Mesenchymal stem cell (in vitro differentiated cells and primary cell): ENCODE results near the gene FOXN3.

ENCODE experiments used
- DNase-seq: peaks from one replicate; pipeline ENCODE4 v3.0.0-alpha.2; 2013
- H2AFZ ChIP-seq: one replicate; pipeline ENCODE4 v1.6.1; 2013; ENCODE audit warnings: low read depth, mild to moderate bottlenecking, control low read depth, inconsistent platforms, low read length, moderate library complexity
- H2AK5ac ChIP-seq: 2 replicates; pipeline ENCODE4 v1.6.1; 2013; ENCODE audit warnings: low read length, moderate library complexity, mild to moderate bottlenecking, inconsistent platforms; ENCODE audit not compliant: severe bottlenecking
- H2BK120ac ChIP-seq: one replicate; pipeline ENCODE4 v1.6.1; 2013; ENCODE audit warnings: low read depth, mild to moderate bottlenecking, inconsistent platforms, low read length, moderate library complexity
- H2BK12ac ChIP-seq, 2 experiments: one replicate each; pipeline ENCODE4 v1.6.1; 2013; ENCODE audit warnings: inconsistent platforms in 2 of 2, low read length in 2 of 2, mild to moderate bottlenecking in 2 of 2, moderate library complexity in 2 of 2, control low read depth in 1 of 2
- H2BK15ac ChIP-seq: one replicate; pipeline ENCODE4 v1.6.1; 2013; ENCODE audit warnings: mild to moderate bottlenecking, low read depth, inconsistent platforms; ENCODE audit not compliant: poor library complexity, severe bottlenecking
- H2BK5ac ChIP-seq: 2 replicates; pipeline ENCODE4 v1.6.1; 2013; ENCODE audit warnings: low read depth, mild to moderate bottlenecking, low read length, control low read depth, inconsistent platforms; ENCODE audit not compliant: poor library complexity, severe bottlenecking
- H3K14ac ChIP-seq, 2 experiments: one replicate each; pipeline ENCODE4 v1.6.1; 2013; ENCODE audit warnings: inconsistent platforms in 2 of 2, low read length in 2 of 2, control low read depth in 1 of 2, mild to moderate bottlenecking in 1 of 2, moderate library complexity in 1 of 2
- H3K18ac ChIP-seq, 2 experiments: one replicate each; pipeline ENCODE4 v1.6.1; 2013; ENCODE audit warnings: inconsistent platforms in 2 of 2, low read length in 2 of 2, control low read depth in 1 of 2, low read depth in 1 of 2, mild to moderate bottlenecking in 1 of 2
- H3K23ac ChIP-seq, 2 experiments: one replicate each; pipeline ENCODE4 v1.6.1; 2013; ENCODE audit warnings: inconsistent platforms in 2 of 2, low read length in 2 of 2, mild to moderate bottlenecking in 2 of 2, moderate library complexity in 2 of 2, control low read depth in 1 of 2
- H3K27ac ChIP-seq: 2 replicates; pipeline ENCODE4 v1.5.1; 2013; ENCODE audit warnings: mild to moderate bottlenecking, moderate library complexity, low read length, control low read depth, inconsistent platforms; ENCODE audit not compliant: poor library complexity, severe bottlenecking
- H3K27me3 ChIP-seq, 2 experiments: 2 replicates each; pipeline versions ENCODE4 v1.6.1 to v1.7.0; 2013; ENCODE audit warnings: low read length in 2 of 2, mild to moderate bottlenecking in 2 of 2, moderate library complexity in 2 of 2, control low read depth in 1 of 2, inconsistent platforms in 1 of 2; ENCODE audit not compliant: control insufficient read depth in 1 of 2, insufficient read depth in 1 of 2
- H3K36me3 ChIP-seq, 2 experiments: 2 replicates each; pipeline versions ENCODE4 v1.6.1 to v1.7.0; 2013; ENCODE audit warnings: low read length in 2 of 2, control low read depth in 1 of 2, inconsistent platforms in 1 of 2, low read depth in 1 of 2, mild to moderate bottlenecking in 1 of 2; ENCODE audit not compliant: insufficient read depth in 2 of 2, control insufficient read depth in 1 of 2
- H3K4ac ChIP-seq, 2 experiments: one replicate each; pipeline ENCODE4 v1.6.1; 2013; ENCODE audit warnings: inconsistent platforms in 2 of 2, low read length in 2 of 2, mild to moderate bottlenecking in 2 of 2, moderate library complexity in 2 of 2, control low read depth in 1 of 2, low read depth in 1 of 2
- H3K4me1 ChIP-seq: 2 replicates; pipeline ENCODE4 v1.6.1; 2013; ENCODE audit warnings: low read depth, low read length, control low read depth; ENCODE audit not compliant: control insufficient read depth, insufficient read depth
- H3K4me2 ChIP-seq: 2 replicates; pipeline ENCODE4 v1.6.1; 2013; ENCODE audit warnings: low read length, mild to moderate bottlenecking, inconsistent platforms; ENCODE audit not compliant: poor library complexity, severe bottlenecking
- H3K4me3 ChIP-seq, 2 experiments: 2 replicates each; pipeline versions ENCODE4 v1.5.1 to v1.7.0; 2013; ENCODE audit warnings: low read length in 2 of 2, mild to moderate bottlenecking in 2 of 2, control low read depth in 1 of 2, low read depth in 1 of 2; ENCODE audit not compliant: insufficient read depth in 1 of 2
- H3K79me1 ChIP-seq: replicated peaks from 2 replicates; pipeline ENCODE4 v1.6.1; 2013; ENCODE audit warnings: mild to moderate bottlenecking, control low read depth, low read length, inconsistent platforms; ENCODE audit not compliant: poor library complexity, severe bottlenecking
- H3K9ac ChIP-seq: 2 replicates; pipeline ENCODE4 v1.7.0; 2013; ENCODE audit warnings: mild to moderate bottlenecking, low read length, moderate library complexity
- H3K9me3 ChIP-seq: 2 replicates; pipeline ENCODE4 v1.7.0; 2013; ENCODE audit warnings: mild to moderate bottlenecking, low read length; ENCODE audit not compliant: control insufficient read depth
- H4K8ac ChIP-seq: one replicate; pipeline ENCODE4 v1.6.1; 2013; ENCODE audit warnings: inconsistent platforms, mild to moderate bottlenecking, low read length, moderate library complexity
- H4K91ac ChIP-seq: one replicate; pipeline ENCODE4 v1.6.1; 2013; ENCODE audit warnings: mild to moderate bottlenecking, low read length, inconsistent platforms
- WGBS: methylation state at CpG from one replicate; pipeline ENCODE4 v1.1.7; 2013; ENCODE audit warnings: mixed read lengths; 5-methylcytosine and 5-hydroxymethylcytosine counted together

The FOXN3 gene

GRCh38 chr14:89184952-89185351 is 232.1 kb downstream of the FOXN3 start:
- Histone ChIP-seq H2BK120ac (no peak overlapping the region), H3K18ac (no peak overlapping the region), H3K79me1 (peaks cover 34% of the 10 kb centered on the region), H2BK5ac (no peak overlapping the region), H3K4ac (no peak overlapping the region), H2AK5ac (no peak overlapping the region), H3K4me3 (no peak overlapping the region), H4K8ac (no peak overlapping the region), H2BK12ac (no peak overlapping the region), H2BK15ac (no peak overlapping the region), H3K27ac (no peak overlapping the region), H3K27me3 (no peaks in the 10 kb centered on the region), H3K36me3 (peaks cover 9 to 38% of the 10 kb centered on the region in 2 experiments), H4K91ac (no peak overlapping the region), H3K9me3 (no peaks in the 10 kb centered on the region), H2AFZ (no peak overlapping the region), H3K23ac (no peak overlapping the region), H3K14ac (no peak overlapping the region), H3K4me2 (no peak overlapping the region), H3K4me1 (peaks cover 4% of the 10 kb centered on the region), H3K9ac (no peak overlapping the region)
- DNase-seq: no peak
- 96% methylated on average over 4 of the region's 4 CpGs for WGBS

DNA sequence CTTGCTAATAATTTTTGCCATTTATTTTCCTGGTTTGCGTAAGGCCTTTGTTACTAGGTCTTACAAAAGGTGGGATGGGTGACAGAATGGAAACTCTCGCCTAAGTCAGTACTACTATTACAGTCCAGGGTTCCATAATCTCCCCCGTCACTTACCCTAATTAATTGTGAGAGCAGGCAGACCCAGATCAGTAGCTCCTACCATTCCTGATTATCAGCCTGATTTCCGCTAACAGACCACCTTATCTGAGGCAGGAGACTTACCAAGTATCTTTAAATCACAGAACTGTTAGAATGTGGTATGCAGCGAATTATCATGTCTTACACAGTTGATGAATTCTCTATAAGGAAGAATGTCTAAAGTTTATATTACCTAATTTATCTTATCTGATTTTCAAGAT is 234.7 kb downstream of the FOXN3 start:
- no peak overlapping the region for H2BK12ac ChIP-seq
- no peak overlapping the region for H3K18ac ChIP-seq
- H4K91ac ChIP-seq: no peak overlapping the region
- H3K4me3 ChIP-seq: no peak overlapping the region
- H2AFZ ChIP-seq: no peak overlapping the region
- H2AK5ac ChIP-seq: no peak overlapping the region
- no peak overlapping the region for H4K8ac ChIP-seq
- no peaks in the 10 kb centered on the region for H3K27me3 ChIP-seq
- H2BK120ac ChIP-seq: no peak overlapping the region
- peaks cover 12 to 32% of the 10 kb centered on the region in 2 experiments for H3K36me3 ChIP-seq
- 100% methylated on average over 4 of the region's 5 CpGs for WGBS
- H2BK15ac ChIP-seq: no peak overlapping the region
- H3K9me3 ChIP-seq: no peaks in the 10 kb centered on the region
- peaks cover 7% of the 10 kb centered on the region for H3K4me1 ChIP-seq
- no peak overlapping the region for H3K14ac ChIP-seq
- H3K23ac ChIP-seq: no peak overlapping the region
- H3K9ac ChIP-seq: no peak overlapping the region
- H3K4me2 ChIP-seq: no peak overlapping the region
- H2BK5ac ChIP-seq: no peak overlapping the region
- DNase-seq: no peak
- H3K79me1 ChIP-seq: peaks cover 27% of the 10 kb centered on the region
- H3K4ac ChIP-seq: no peak overlapping the region
- H3K27ac ChIP-seq: no peak overlapping the region

- Histone ChIP-seq H3K18ac (peak overlapping the region in 1 of 2 experiments; percentile 46), H4K8ac (no peak overlapping the region), H3K27ac (no peak overlapping the region), H3K4me2 (no peak overlapping the region), H3K4me1 (peaks cover 3% of the 10 kb centered on the region), H2AK5ac (no peak overlapping the region), H2AFZ (no peak overlapping the region), H3K36me3 (peaks cover 15 to 25% of the 10 kb centered on the region in 2 experiments), H3K9me3 (no peaks in the 10 kb centered on the region), H3K27me3 (no peaks in the 10 kb centered on the region), H3K4me3 (no peak overlapping the region), H2BK15ac (no peak overlapping the region), H3K23ac (no peak overlapping the region), H3K79me1 (peaks cover 16% of the 10 kb centered on the region), H3K14ac (peak overlapping the region in 1 of 2 experiments; percentile 89), H4K91ac (no peak overlapping the region), H2BK5ac (no peak overlapping the region), H2BK12ac (no peak overlapping the region), H3K4ac (no peak overlapping the region), H2BK120ac (no peak overlapping the region), H3K9ac (no peak overlapping the region)
- 96% methylated on average over 14 of the region's 14 CpGs for WGBS
- DNase-seq: no peak
These were observed 236.5 kb downstream of the FOXN3 start for GRCh38 chr14:89180546-89180945.

GRCh38 chr14:89179891-89180404 is 237.1 kb downstream of the FOXN3 start:
- no peak overlapping the region for H2BK120ac ChIP-seq
- no peak overlapping the region for H3K4me2 ChIP-seq
- peaks cover 11% of the 10 kb centered on the region for H3K79me1 ChIP-seq
- H2BK12ac ChIP-seq: no peak overlapping the region
- 97% methylated on average over 13 of the region's 13 CpGs for WGBS
- no peak overlapping the region for H2BK15ac ChIP-seq
- H3K23ac ChIP-seq: no peak overlapping the region
- H3K14ac ChIP-seq: no peak overlapping the region
- no peak overlapping the region for H3K4ac ChIP-seq
- H3K27ac ChIP-seq: no peak overlapping the region
- no peaks in the 10 kb centered on the region for H3K9me3 ChIP-seq
- H3K18ac ChIP-seq: no peak overlapping the region
- H4K8ac ChIP-seq: no peak overlapping the region
- no peak overlapping the region for H2AK5ac ChIP-seq
- DNase-seq: no peak
- H2BK5ac ChIP-seq: no peak overlapping the region
- no peak overlapping the region for H2AFZ ChIP-seq
- H3K36me3 ChIP-seq: peaks cover 21 to 25% of the 10 kb centered on the region in 2 experiments
- no peak overlapping the region for H3K9ac ChIP-seq
- H4K91ac ChIP-seq: no peak overlapping the region
- no peak overlapping the region for H3K4me3 ChIP-seq
- H3K27me3 ChIP-seq: no peaks in the 10 kb centered on the region
- peaks cover 3% of the 10 kb centered on the region for H3K4me1 ChIP-seq
